Endothelial cell of umbilical vein (primary cell): ENCODE data around the gene ATIC. TPM values are rescaled to one million over a fixed set of nuclear protein-coding genes. Genes with fewer than 3 reads are reported as not detected.

Experiments
- BruUV-seq: library from RNA; stranded (reverse); fragments of 400-500 nt; replicated peaks from 2 replicates; lab custom pipeline; 2021; lab: Mats Ljungman, UMichigan
- CTCF ChIA-PET: fragments of 300-600, 350-600 bp; sonication (Branson Sonifier 250); formaldehyde crosslinking; loops from one replicate; lab custom pipeline; 2021; ENCODE audit warnings: antibody characterized with exemption, inconsistent platforms; lab: Charles Lee
- POLR2A ChIA-PET: fragments of 300-600, 350-600 bp; sonication (Branson Sonifier 250); formaldehyde crosslinking; loops from one replicate; lab custom pipeline; 2021; ENCODE audit warnings: antibody characterized with exemption, inconsistent platforms; lab: Charles Lee
- DNase-seq: peaks from one replicate; pipeline ENCODE4 v3.0.0-alpha.2; 2011; ENCODE audit warnings: low read depth, low spot score
- FAIRE-seq: peaks from 2 replicates; lab custom pipeline; 2011; peaks lifted over from hg19 to GRCh38; lab: Jason Lieb, UNC
- H2AFZ ChIP-seq: 2 replicates; pipeline ENCODE4 v1.6.0; 2012; ENCODE audit warnings: low read depth, low read length, control low read depth, inconsistent platforms
- H3K27ac ChIP-seq: 2 replicates; pipeline ENCODE4 v1.5.1; 2011; ENCODE audit warnings: low read depth, mild to moderate bottlenecking, control low read depth, low read length, moderate library complexity; ENCODE audit not compliant: insufficient read depth
- H3K27me3 ChIP-seq, 2 experiments: 2 replicates each; pipeline versions ENCODE4 v1.6.0 to v1.6.1; 2011; ENCODE audit warnings: low read length in 2 of 2, mixed read lengths in 1 of 2; ENCODE audit not compliant: control insufficient read depth in 2 of 2, insufficient read depth in 2 of 2
- H3K36me3 ChIP-seq, 2 experiments: 2 replicates in 1 of 2; 3 replicates in 1 of 2; pipeline ENCODE4 v1.5.1; 2011; ENCODE audit warnings: low read length in 2 of 2, mild to moderate bottlenecking in 1 of 2, moderate library complexity in 1 of 2; ENCODE audit not compliant: control insufficient read depth in 2 of 2, insufficient read depth in 2 of 2; ENCODE audit errors: extremely low read depth in 1 of 2
- H3K4me1 ChIP-seq: 3 replicates; pipeline ENCODE4 v1.5.1; 2011; ENCODE audit warnings: mild to moderate bottlenecking, low read length; ENCODE audit not compliant: control insufficient read depth, insufficient read depth; ENCODE audit errors: extremely low read depth
- H3K4me2 ChIP-seq: 2 replicates; pipeline ENCODE4 v1.6.1; 2011; ENCODE audit warnings: low read length, control low read depth, mixed read lengths; ENCODE audit not compliant: insufficient read depth
- H3K4me3 ChIP-seq, 3 experiments: fragments of 200-600 bp in 1 of 3; sonication (generic), shearing (Covaris generic) in 1 of 3; replicated peaks in 1 of 3; 2 replicates each; pipeline ENCODE4 v1.5.1; 2011 to 2016; ENCODE audit warnings: control low read depth in 3 of 3, low read length in 3 of 3, mild to moderate bottlenecking in 2 of 3, inconsistent platforms in 1 of 3, low read depth in 1 of 3, moderate library complexity in 1 of 3; ENCODE audit not compliant: insufficient read depth in 1 of 3
- H3K79me2 ChIP-seq: 2 replicates; pipeline ENCODE4 v1.6.0; 2012; ENCODE audit warnings: low read length, inconsistent platforms; ENCODE audit not compliant: control insufficient read depth, insufficient read depth
- H3K9ac ChIP-seq: replicated peaks from 2 replicates; pipeline ENCODE3; 2011; ENCODE audit warnings: low read length, control low read depth; ENCODE audit not compliant: insufficient read depth; ENCODE audit errors: extremely low read depth
- H3K9me1 ChIP-seq: replicated peaks from 3 replicates; pipeline ENCODE4 v1.6.0; 2011; ENCODE audit warnings: mild to moderate bottlenecking, low read length; ENCODE audit not compliant: control insufficient read depth, insufficient read depth; ENCODE audit errors: extremely low read depth
- H3K9me3 ChIP-seq: replicated peaks from 2 replicates; pipeline ENCODE4 v1.5.1; 2012; ENCODE audit warnings: low read length, inconsistent platforms; ENCODE audit not compliant: control insufficient read depth, insufficient read depth
- H4K20me1 ChIP-seq: replicated peaks from 2 replicates; pipeline ENCODE3; 2011; ENCODE audit warnings: mild to moderate bottlenecking, low read length; ENCODE audit not compliant: control insufficient read depth, insufficient read depth; ENCODE audit errors: extremely low read depth
- JUN ChIP-seq: IDR thresholded peaks from 2 replicates; pipeline ENCODE4 v1.6.1; 2011; ENCODE audit warnings: borderline replicate concordance, low read depth; ENCODE audit not compliant: insufficient read length, insufficient read depth
- MYC ChIP-seq: IDR thresholded peaks from one replicate; pipeline ENCODE4 v1.6.1; 2011; ENCODE audit warnings: mild to moderate bottlenecking, low read depth, low read length
- POLR2A ChIP-seq: IDR thresholded peaks from 2 replicates; pipeline ENCODE4 v1.6.1; 2012; ENCODE audit warnings: low read depth, mild to moderate bottlenecking, control low read depth, low read length
- POLR2AphosphoS5 ChIP-seq: IDR thresholded peaks from 2 replicates; pipeline ENCODE4 v1.6.1; 2012; ENCODE audit warnings: low read depth, mild to moderate bottlenecking, control low read depth, low read length, moderate library complexity; ENCODE audit not compliant: insufficient read depth
- dilution Hi-C: fragments of 300-500 bp; cut with MboI; formaldehyde crosslinking; loops from one replicate; pipeline ENCODE4 v1.15.0; 2019; ENCODE audit warnings: low sequenced_read_pairs; ENCODE audit not compliant: extremely low pct_ligation_motif_present
- intact Hi-C: fragments of 100-400 bp; cut with micrococcal nuclease; formaldehyde crosslinking; loops from one replicate; pipeline ENCODE4 v1.10.0; 2022
- polyA plus RNA-seq, 4 experiments: library from polyadenylated mRNA; depleted of rRNA in 3 of 4; stranded (reverse) in 3 of 4; unstranded in 1 of 4; fragments of >200 nt; gene quantifications; 2 replicates each; pipeline versions ENCODE4 v1.2.1 to v1.2.3, GENCODE V29; 2011 to 2012; ENCODE audit warnings: missing spikeins in 1 of 4
- total RNA-seq: library from RNA; stranded (reverse); gene quantifications from 2 replicates; pipeline ENCODE4 v1.2.3, GENCODE V29; 2021

The ATIC gene
- total and polyA plus RNA-seq, 2 donors (not counting 3 experiments of a cell fraction or from before 2014, with no cell fraction given), result 29.5 to 80.2 TPM

DNA sequence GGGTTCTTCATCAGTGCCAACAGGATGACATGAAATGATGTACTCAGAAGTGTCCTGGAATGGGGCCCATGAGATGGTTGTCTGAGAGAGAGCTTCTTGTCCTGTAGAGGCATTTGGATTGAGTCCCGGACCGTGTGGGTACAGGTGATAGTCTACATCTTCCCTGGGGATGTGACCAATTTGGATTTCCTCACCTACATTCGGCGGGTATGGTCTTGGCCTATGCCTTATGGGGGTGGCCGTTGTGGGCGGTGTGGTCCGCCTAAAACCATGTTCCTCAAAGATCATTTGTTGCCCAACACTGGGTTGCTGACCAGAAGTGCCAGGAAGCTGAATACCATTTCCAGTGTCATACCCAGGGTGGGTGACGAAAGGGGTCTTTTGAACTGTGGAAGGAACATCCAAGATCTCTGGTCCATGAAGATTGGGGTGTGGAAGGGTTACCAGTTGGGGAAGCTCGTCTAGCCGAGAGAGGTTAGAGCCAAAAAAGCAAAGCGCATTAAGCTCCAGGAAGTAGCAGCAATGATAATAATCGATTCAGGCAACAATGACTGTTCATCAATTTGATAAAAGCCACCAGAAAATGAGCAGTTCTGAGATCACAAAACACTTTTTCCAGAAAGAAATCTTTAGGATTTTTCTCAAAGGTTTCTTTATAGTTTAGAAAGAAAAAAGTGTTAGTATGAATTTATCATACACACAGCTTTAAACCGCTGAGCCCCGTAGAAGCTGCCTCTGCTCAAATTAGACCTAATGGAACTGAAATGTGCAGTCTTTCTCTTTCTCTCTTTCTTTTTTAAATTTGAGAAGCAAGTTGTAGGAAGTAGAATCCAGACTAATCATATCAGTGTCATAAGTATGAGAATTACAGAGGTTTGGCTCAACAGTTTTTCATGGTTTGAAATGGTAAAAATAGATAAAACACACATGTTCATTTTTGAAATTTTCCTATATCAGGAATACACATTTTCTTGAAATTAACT lies 60.3 kb downstream of the ATIC start:
- no peaks in the 10 kb centered on the region for H4K20me1 ChIP-seq
- H3K27me3 ChIP-seq, result no peaks in the 10 kb centered on the region
- TF ChIP-seq JUN (no peak), POLR2A (no peak), MYC (no peak)
- H3K9me3 ChIP-seq, result no peaks in the 10 kb centered on the region
- no peak overlapping the region for H3K9ac ChIP-seq
- no peak overlapping the region for H2AFZ ChIP-seq
- ChIA-PET POLR2A (interaction anchor here (0.5 kb wide), 1 partner anchor 101 kb away, joined by 3 read pairs; no protein-coding TSS in a partner anchor), CTCF (interaction anchor here (1.6 kb wide), 1 partner anchor 559 kb away, joined by 4 read pairs; no protein-coding TSS in a partner anchor)
- H3K79me2 ChIP-seq, result peaks cover 2% of the 10 kb centered on the region
- H3K4me3 ChIP-seq, result no peak overlapping the region
- BruUV-seq, result TSS peak; percentile 81
- no peak overlapping the region for H3K4me2 ChIP-seq
- intact Hi-C loops (no loop called here), dilution Hi-C loops (no loop called here)
- H3K36me3 ChIP-seq, result peaks cover 53 to 88% of the 10 kb centered on the region in 2 experiments
- H3K27ac ChIP-seq, result no peak overlapping the region
- FAIRE-seq, result no peak
- H3K4me1 ChIP-seq, result no peaks in the 10 kb centered on the region
- H3K9me1 ChIP-seq, result no peaks in the 10 kb centered on the region
- no peak for DNase-seq

GRCh38 chr2:215372968-215373649 lies 61.2 kb downstream of the ATIC start:
- H3K36me3 ChIP-seq, result peaks cover 53 to 86% of the 10 kb centered on the region in 2 experiments
- H2AFZ ChIP-seq, result no peak overlapping the region
- no peaks in the 10 kb centered on the region for H3K4me1 ChIP-seq
- peaks cover 2% of the 10 kb centered on the region for H3K79me2 ChIP-seq
- H3K27me3 ChIP-seq, result no peaks in the 10 kb centered on the region
- FAIRE-seq, result no peak
- H3K9me3 ChIP-seq, result no peaks in the 10 kb centered on the region
- no TSS peak for BruUV-seq
- no peak for DNase-seq
- no peak overlapping the region for H3K4me2 ChIP-seq
- CTCF ChIA-PET, result interaction anchor here (1.6 kb wide), 1 partner anchor 558 kb away, joined by 4 read pairs; no protein-coding TSS in a partner anchor
- H4K20me1 ChIP-seq, result no peaks in the 10 kb centered on the region
- POLR2A ChIA-PET, result no interaction called here
- H3K9me1 ChIP-seq, result no peaks in the 10 kb centered on the region
- intact Hi-C loops, result no loop called here
- H3K4me3 ChIP-seq, result no peak overlapping the region
- no peak overlapping the region for H3K9ac ChIP-seq
- no peak overlapping the region for H3K27ac ChIP-seq
- dilution Hi-C loops, result no loop called here
- no peak for TF ChIP-seq JUN
- TF ChIP-seq POLR2AphosphoS5, result peak; percentile 21
